SK-N-SH treated with all-trans-retinoic acid at 6 μM for 48 hours (cell line): ENCODE data around the gene SLC8A3.

Experiments used
- ATAC-seq: fragments of 200-7000 bp; cut with Tn5 transposase; 3 replicates; pipeline ENCODE4 v1.9.1; 2020; ENCODE audit warnings: mild to moderate bottlenecking, moderate library complexity
- CSDC2 ChIP-seq: fragments of 250-450 bp; sonication (Bioruptor Pico); IDR thresholded peaks from 2 replicates; pipeline ENCODE4 v1.5.0; 2020; ENCODE audit warnings: mild to moderate bottlenecking, moderate library complexity
- CSRNP3 ChIP-seq: fragments of 250-450 bp; sonication (Bioruptor Pico); IDR thresholded peaks from 2 replicates; pipeline ENCODE4 v1.5.1; 2021; ENCODE audit warnings: mild to moderate bottlenecking, moderate library complexity
- ESRRG ChIP-seq: fragments of 250-450 bp; sonication (Bioruptor Pico); IDR thresholded peaks from 2 replicates; pipeline ENCODE4 v1.6.1; 2021; ENCODE audit warnings: mild to moderate bottlenecking
- GLIS3 ChIP-seq: fragments of 250-450 bp; sonication (Bioruptor Pico); IDR thresholded peaks from 2 replicates; pipeline ENCODE4 v1.5.0; 2020; ENCODE audit warnings: mild to moderate bottlenecking, moderate library complexity
- ISL1 ChIP-seq: fragments of 250-450 bp; sonication (Bioruptor Pico); IDR thresholded peaks from 2 replicates; pipeline ENCODE4 v2.1.2; 2022; ENCODE audit warnings: mild to moderate bottlenecking, moderate library complexity
- OSR1 ChIP-seq: fragments of 250-450 bp; sonication (Bioruptor Pico); IDR thresholded peaks from 2 replicates; pipeline ENCODE4 v1.8.0; 2022; ENCODE audit warnings: moderate library complexity, mild to moderate bottlenecking, inconsistent platforms
- PATZ1 ChIP-seq: fragments of 250-450 bp; sonication (Bioruptor Pico); IDR thresholded peaks from 2 replicates; pipeline ENCODE4 v1.8.0; 2020; ENCODE audit warnings: mild to moderate bottlenecking, moderate library complexity, borderline replicate concordance
- PPARA ChIP-seq: fragments of 250-450 bp; sonication (Bioruptor Pico); IDR thresholded peaks from 2 replicates; pipeline ENCODE4 v1.5.0; 2020; ENCODE audit warnings: mild to moderate bottlenecking, borderline replicate concordance
- RARB ChIP-seq: fragments of 250-450 bp; sonication (Bioruptor Pico); IDR thresholded peaks from 2 replicates; pipeline ENCODE4 v1.8.0; 2021; ENCODE audit warnings: mild to moderate bottlenecking, moderate library complexity
- SNAI2 ChIP-seq: fragments of 250-450 bp; sonication (Bioruptor Pico); IDR thresholded peaks from 2 replicates; pipeline ENCODE4 v1.5.0; 2020; ENCODE audit warnings: mild to moderate bottlenecking, moderate library complexity
- TCF4 ChIP-seq: fragments of 250-450 bp; sonication (Bioruptor Pico); IDR thresholded peaks from 2 replicates; pipeline ENCODE4 v1.8.0; 2021; ENCODE audit warnings: mild to moderate bottlenecking, moderate library complexity, borderline replicate concordance
- TOX ChIP-seq: fragments of 250-450 bp; sonication (Bioruptor Pico); IDR thresholded peaks from 2 replicates; pipeline ENCODE4 v1.8.0; 2021; ENCODE audit warnings: mild to moderate bottlenecking, moderate library complexity, borderline replicate concordance
- TSHZ2 ChIP-seq: fragments of 250-450 bp; sonication (Bioruptor Pico); IDR thresholded peaks from 2 replicates; pipeline ENCODE4 v1.5.0; 2020; ENCODE audit warnings: mild to moderate bottlenecking, moderate library complexity
- ZC3H10 ChIP-seq: fragments of 250-450 bp; sonication (Bioruptor Pico); IDR thresholded peaks from 2 replicates; pipeline ENCODE4 v1.5.1; 2021; ENCODE audit warnings: mild to moderate bottlenecking, moderate library complexity
- ZFP3 ChIP-seq: fragments of 250-450 bp; sonication (Bioruptor Pico); IDR thresholded peaks from 2 replicates; pipeline ENCODE4 v1.5.0; 2020; ENCODE audit warnings: mild to moderate bottlenecking, moderate library complexity
- ZFP30 ChIP-seq: fragments of 450-650 bp; formaldehyde crosslinking; IDR thresholded peaks from 2 replicates; pipeline ENCODE4 v1.5.0; 2022; ENCODE audit warnings: mild to moderate bottlenecking, moderate library complexity
- ZNF565 ChIP-seq: fragments of 450-650 bp; formaldehyde crosslinking; conservative IDR thresholded peaks from 2 replicates; pipeline ENCODE4 v1.5.0; 2020; ENCODE audit warnings: low read depth, mild to moderate bottlenecking, moderate library complexity
- ZNF70 ChIP-seq: fragments of 450-650 bp; formaldehyde crosslinking; IDR thresholded peaks from 2 replicates; pipeline ENCODE4 v1.5.0; 2020; ENCODE audit warnings: mild to moderate bottlenecking, moderate library complexity
- ZNF8 ChIP-seq: fragments of 450-650 bp; formaldehyde crosslinking; IDR thresholded peaks from 2 replicates; pipeline ENCODE4 v1.5.0; 2020; ENCODE audit warnings: mild to moderate bottlenecking, moderate library complexity
- TF ChIP-seq, protein P1 (sequence below): fragments of 250-450 bp; sonication (Bioruptor Pico); IDR thresholded peaks from 2 replicates; pipeline ENCODE4 v1.8.0; 2021; ENCODE audit warnings: low read depth, mild to moderate bottlenecking, moderate library complexity, borderline replicate concordance
- TF ChIP-seq, protein P2 (sequence below): fragments of 250-450 bp; sonication (Bioruptor Pico); IDR thresholded peaks from 2 replicates; pipeline ENCODE4 v1.5.1; 2020; ENCODE audit warnings: low read depth, mild to moderate bottlenecking, moderate library complexity

Gene SLC8A3

DNA sequence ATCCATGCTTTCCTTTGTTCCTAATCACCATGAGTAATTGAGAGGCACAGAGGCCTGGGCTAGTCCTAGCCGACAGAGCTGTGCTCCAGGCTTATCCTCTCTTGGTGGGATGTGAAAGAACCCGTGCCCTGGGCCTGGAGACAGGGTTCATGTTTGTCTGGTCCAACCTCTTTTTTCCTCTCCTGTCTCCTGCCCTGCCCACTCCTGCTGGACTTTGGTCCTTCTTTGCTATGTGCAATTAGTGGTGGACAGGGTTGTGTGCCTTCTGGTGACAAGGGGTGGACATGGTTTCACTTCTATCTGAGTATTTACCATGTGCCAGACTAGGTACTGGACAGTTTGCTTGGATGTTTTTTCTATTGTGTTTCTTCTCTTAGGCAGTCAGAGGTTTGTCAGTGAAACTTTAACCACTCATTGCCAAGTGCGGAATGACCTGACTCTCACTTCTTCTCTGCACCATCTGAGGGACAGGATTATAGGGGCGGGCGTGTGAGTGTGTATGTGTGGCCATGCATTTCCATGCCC is 183.4 kb downstream of the SLC8A3 start:
- ATAC-seq = no peak

DNA sequence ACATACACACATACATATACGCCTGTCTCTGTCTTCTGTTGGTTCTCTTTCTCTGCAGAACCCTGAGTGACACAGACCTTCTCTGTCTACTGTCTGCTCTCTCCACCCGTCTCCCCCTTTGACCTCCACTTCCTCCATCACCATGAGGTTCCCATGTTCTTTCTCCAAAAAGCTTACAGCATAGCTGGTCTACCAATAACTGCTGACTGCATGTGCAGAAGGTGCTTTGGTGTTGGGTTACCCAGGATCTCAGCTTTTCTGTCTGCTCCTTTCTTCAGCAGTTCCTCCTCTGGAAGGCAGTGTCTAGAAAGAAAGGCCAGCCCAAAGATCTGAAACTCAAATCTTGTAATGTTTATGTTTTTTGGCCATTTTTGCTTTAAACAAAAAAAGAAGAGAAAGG is 184.0 kb downstream of the SLC8A3 start:
- no peak for TF ChIP-seq OSR1 (CRISPR knock-in tag)
- TF ChIP-seq TOX (CRISPR knock-in tag) = no peak
- TF ChIP-seq, protein P1, sequence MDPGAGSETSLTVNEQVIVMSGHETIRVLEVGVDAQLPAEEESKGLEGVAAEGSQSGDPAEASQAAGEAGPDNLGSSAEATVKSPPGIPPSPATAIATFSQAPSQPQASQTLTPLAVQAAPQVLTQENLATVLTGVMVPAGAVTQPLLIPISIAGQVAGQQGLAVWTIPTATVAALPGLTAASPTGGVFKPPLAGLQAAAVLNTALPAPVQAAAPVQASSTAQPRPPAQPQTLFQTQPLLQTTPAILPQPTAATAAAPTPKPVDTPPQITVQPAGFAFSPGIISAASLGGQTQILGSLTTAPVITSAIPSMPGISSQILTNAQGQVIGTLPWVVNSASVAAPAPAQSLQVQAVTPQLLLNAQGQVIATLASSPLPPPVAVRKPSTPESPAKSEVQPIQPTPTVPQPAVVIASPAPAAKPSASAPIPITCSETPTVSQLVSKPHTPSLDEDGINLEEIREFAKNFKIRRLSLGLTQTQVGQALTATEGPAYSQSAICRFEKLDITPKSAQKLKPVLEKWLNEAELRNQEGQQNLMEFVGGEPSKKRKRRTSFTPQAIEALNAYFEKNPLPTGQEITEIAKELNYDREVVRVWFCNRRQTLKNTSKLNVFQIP (CRISPR knock-in tag) = no peak
- no peak for TF ChIP-seq TSHZ2 (CRISPR knock-in tag)
- TF ChIP-seq, protein P2, sequence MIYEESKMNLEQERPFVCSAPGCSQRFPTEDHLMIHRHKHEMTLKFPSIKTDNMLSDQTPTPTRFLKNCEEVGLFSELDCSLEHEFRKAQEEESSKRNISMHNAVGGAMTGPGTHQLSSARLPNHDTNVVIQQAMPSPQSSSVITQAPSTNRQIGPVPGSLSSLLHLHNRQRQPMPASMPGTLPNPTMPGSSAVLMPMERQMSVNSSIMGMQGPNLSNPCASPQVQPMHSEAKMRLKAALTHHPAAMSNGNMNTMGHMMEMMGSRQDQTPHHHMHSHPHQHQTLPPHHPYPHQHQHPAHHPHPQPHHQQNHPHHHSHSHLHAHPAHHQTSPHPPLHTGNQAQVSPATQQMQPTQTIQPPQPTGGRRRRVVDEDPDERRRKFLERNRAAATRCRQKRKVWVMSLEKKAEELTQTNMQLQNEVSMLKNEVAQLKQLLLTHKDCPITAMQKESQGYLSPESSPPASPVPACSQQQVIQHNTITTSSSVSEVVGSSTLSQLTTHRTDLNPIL (CRISPR knock-in tag) = no peak
- TF ChIP-seq ISL1 (CRISPR knock-in tag) = no peak
- no peak for TF ChIP-seq PATZ1
- TF ChIP-seq GLIS3 (CRISPR knock-in tag) = no peak
- no peak for TF ChIP-seq TCF4 (CRISPR knock-in tag)
- TF ChIP-seq SNAI2 (CRISPR knock-in tag) = no peak
- TF ChIP-seq ZFP3 (CRISPR knock-in tag) = no peak
- TF ChIP-seq ZFP30 (CRISPR knock-in tag) = no peak
- no peak for ATAC-seq

More for the DNA sequence above, 183.4 kb downstream of the SLC8A3 start:
- no peak for TF ChIP-seq CSRNP3 (CRISPR knock-in tag)
- TF ChIP-seq, all 23 proteins: peak for 0

DNA sequence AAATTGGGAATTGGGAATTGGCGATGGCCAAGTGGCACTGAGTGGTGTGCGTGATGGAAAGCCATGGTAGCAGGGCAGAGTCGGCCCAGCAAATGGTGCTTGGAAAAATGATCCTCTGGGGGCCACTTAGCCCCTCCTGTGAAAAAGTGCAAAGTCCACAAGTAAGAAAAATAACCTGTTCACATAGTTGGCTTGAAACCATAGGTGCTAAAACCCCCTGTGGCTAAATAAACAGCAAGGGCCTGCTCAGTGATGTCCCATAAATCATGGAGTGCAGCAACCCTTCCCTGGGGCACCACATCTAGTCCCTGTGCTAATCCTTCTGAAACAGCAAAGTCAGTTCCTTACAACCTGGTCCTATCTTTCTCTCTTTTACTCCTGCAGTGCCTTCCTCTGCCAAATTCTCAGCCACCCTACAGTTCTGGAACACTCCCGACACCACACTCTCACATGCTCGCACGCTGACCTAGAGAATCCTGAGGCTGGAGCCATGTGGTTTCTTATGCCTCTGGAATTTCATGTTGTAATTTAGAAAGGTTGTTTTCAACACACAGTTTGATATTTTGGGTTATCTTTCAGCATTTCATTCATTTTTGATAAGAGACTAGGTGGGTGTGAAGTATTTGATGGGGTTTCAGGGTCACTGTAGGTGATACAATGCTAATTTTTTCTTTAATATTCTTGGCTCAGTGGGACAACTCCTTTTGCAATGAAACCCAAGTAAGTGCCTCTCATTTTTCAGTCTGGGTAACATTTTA is 186.0 kb downstream of the SLC8A3 start:
- no peak for ATAC-seq
- TF ChIP-seq, protein P2 (CRISPR knock-in tag) = no peak
- no peak for TF ChIP-seq ISL1 (CRISPR knock-in tag)
- no peak for TF ChIP-seq ZNF565 (CRISPR knock-in tag)
- TF ChIP-seq PPARA = no peak
- TF ChIP-seq PATZ1 = no peak
- TF ChIP-seq ZNF8 (CRISPR knock-in tag) = no peak
- no peak for TF ChIP-seq ZC3H10
- TF ChIP-seq RARB = no peak
- TF ChIP-seq TSHZ2 (CRISPR knock-in tag) = no peak
- TF ChIP-seq ZNF70 (CRISPR knock-in tag) = no peak
- TF ChIP-seq TCF4 (CRISPR knock-in tag) = no peak
- TF ChIP-seq CSDC2 (CRISPR knock-in tag) = no peak
- no peak for TF ChIP-seq ZFP3 (CRISPR knock-in tag)
- TF ChIP-seq ESRRG (CRISPR knock-in tag) = no peak
